Fibroblast of skin of left quadriceps (primary cell): ENCODE results near the gene CDKL5.

ENCODE experiments used
- DNase-seq, 2 experiments: peaks; one replicate each; pipeline ENCODE4 v3.0.0-alpha.2; 2013; ENCODE audit warnings: low read depth in 2 of 2

The CDKL5 gene

DNA sequence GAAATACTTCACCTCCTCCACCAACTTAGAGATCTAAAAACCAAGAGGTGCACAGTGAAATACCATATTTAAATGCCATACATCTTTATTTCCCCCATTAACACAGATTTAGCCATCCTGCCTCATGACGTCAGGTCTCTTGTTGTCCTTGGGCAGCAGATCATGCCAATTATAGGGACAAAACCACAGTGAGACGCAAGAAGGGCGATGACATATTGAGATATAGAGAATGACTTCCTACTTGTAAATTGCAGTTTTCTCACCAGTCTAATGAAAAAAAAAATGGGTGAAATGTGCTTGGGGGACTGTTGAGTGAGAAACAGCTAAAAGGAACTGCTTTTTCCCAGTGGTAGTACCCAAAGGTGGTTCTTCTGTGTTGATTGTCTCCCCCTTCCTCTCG lies 222.2 kb downstream of the CDKL5 start:
- no peak for DNase-seq

DNA sequence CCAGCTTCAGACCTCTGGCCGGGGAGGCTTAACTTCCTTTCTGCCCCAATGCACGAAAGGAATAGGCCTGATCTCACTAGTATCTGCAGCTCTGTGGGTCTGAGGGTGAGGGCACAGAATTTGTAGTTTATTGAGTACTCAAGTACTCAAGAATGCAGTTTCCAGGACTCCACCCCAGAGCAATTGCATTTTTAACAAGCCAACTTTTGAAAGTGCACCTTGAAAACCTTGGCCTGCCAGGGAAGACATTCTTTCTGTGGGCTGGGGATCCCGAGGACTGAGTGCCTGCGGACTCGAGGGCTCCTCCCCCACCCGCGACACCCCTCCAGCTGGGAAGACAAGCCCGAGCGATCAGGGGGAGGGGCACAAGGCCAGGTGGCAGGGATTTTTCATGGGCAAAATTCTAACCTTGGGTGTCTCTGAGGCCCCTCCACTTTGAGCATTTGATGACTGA lies 224.1 kb downstream of the CDKL5 start:
- DNase-seq = no peak

DNA sequence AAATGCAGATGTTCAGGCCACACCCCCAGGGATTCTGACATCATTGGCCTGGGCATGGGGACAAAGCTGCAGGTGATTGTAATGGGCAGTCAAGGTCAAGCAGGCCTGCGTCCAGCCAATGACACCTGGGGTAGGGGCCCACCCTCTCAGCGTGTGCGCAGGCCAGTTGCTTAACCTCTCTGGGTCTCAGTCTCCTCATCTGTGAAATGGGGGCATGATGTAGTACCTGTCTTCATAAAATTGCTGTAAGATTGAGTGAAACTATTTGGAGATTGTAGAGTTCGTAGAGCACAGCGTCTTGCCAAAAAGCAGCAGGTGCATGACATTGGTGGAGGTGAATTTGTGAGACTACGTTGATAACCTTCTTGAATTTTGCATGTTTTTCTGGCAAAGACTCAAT lies 225.3 kb downstream of the CDKL5 start:
- no peak for DNase-seq

GRCh38 chrX:18652636-18653035 lies 227.2 kb downstream of the CDKL5 start:
- no peak for DNase-seq

GRCh38 chrX:18654875-18655836 lies 229.7 kb downstream of the CDKL5 start:
- DNase-seq = no peak

- DNase-seq = no peak
Measured at GRCh38 chrX:18661273-18661672, 235.9 kb downstream of the CDKL5 start.

DNA sequence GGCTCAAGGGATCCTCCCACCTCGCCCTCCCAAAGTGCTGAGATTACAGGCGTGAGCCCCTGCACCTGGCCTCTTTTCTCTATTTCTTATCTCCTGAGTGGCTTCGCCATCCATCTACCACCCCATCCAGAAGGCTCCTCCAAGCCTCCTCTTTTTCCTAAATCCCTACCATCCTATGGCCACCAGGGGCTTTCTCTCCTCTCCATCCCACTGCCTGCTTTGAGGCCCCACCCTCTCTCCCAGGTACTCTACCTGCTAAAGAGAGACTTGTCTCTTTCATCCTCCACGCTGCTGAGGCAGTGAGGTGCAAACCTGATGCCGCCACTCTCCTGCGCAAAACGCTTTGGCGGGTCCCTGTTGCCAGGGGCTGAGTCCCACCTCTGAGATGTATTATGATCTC lies 239.5 kb downstream of the CDKL5 start:
- DNase-seq = no peak

DNA sequence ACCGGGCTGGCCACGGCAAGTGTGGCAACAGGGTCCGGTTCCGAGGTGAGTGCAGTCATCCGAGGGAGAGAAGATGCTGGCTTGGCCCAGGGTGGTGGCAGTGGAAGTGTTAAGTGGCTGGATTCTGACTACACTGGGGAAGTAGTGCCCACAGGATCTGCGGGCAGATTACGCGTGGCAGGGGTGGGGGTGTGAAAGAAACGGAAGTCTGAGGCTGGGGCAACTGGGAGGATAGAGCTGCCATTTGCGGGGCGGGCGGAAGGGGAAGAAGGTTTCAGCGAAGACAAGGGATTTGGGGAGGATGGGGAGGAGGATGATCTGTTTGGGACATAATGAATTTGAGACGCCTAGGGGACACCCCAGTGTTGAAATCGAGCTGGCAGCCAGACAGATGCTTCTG lies 241.2 kb downstream of the CDKL5 start:
- DNase-seq = no peak

- no peak for DNase-seq
Measured at GRCh38 chrX:18668071-18668835, 242.8 kb downstream of the CDKL5 start.

DNA sequence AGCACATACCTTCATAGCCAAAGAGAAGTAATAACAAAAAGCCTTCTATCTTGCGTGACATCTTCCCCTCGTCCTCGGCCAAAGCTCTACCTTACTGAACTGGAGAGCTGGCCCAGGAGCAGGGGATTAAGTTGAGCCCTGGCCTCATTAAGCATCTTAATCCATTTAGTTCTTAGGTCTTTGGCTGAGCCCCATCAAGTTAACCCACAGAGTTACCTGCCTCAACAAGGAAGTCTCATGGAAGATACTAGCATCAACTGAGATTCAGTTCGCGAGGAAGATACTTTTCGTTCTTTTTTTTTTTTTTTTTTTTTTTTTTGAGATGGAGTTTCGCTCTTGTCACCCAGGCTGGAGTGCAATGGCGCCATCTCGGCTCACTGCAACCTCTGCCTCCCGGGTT lies 246.6 kb downstream of the CDKL5 start, which contains the start of gene RS1:
TSS of gene RS1 (minus strand) at position 101 of the 400 bp plus-strand sequence. CDS start at position 61, 40 bp downstream.
- DNase-seq = no peak

- no peak for DNase-seq
Measured at GRCh38 chrX:18674417-18674787, 249.0 kb downstream of the CDKL5 start.

GRCh38 chrX:18674788-18675735 lies 249.7 kb downstream of the CDKL5 start:
- peak; percentile 39 to 40 for DNase-seq

- DNase-seq = no peak
Measured at GRCh38 chrX:18676050-18676449, 250.6 kb downstream of the CDKL5 start.

DNA sequence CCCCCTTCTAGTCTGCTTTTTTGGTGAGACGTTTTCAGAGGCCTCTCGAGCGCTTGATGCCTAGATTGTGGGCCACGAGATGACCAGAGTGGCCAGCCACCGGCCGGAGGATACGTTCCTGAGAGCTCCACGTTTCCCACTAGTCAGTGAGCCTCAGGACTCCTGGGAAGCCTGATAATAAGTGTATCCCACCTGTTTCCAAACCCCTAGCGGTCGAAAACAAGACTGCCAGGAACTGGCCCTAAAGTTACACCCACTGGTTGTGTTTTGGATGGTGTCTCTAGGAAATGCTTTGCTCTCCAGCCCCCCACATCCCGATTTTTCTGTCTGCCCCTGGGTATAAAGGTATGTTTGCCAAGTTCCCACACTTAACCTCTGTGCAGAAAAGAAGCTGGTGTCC lies 251.1 kb downstream of the CDKL5 start:
- DNase-seq = no peak

DNA sequence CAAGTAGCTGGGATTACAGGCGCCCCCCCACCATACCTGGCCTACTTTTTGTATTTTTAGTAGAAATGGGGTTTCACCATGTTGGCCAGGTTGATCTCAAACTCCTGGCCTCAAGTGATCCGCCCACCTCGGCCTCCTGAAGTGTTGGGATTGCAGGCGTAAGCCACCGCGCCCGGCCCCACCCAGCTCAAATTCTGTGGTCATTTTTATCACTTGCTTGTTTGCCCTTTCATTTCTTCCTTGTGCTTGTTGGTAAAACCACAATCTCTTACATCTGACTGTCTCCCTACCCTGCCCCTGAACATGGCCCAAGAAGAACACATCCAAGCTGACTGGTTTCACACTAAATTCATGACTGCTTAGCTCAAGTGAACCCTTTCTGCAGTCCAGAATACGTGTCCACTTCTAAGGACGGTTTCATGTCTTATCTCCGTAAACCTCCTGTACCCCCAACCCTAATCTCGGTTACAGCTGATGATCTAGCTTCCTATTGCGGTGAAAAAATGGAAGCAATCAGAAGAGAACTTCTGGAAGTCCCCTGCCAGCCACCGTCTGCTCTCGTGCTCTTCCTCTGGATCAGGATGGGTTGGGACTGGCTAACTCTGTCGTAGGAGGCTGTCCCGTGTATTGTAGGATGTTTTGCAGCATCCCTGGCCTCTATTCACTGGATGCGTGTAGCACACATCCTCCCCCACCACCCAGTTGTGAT lies 251.9 kb downstream of the CDKL5 start:
- no peak for DNase-seq

DNA sequence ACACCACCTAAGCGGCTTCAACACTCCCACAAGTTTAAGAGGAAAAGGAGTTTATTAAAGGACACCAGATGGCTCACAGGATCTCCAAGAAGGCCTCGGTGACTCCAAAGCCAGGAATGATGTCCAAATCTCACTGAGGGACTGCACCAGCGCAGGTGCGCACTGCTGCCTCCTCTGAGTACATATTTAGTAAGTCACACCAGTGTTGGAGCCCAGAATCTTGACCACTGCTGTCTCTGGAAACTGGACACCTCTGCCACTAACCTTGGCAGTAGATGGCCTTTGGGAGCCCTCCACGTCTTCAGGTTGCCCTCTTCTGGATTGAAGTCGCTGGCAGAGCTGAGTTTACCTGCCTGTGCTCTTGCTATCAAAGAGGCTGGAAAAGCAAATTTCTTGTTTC lies 256.6 kb downstream of the CDKL5 start:
- no peak for DNase-seq

- no peak for DNase-seq
Measured at GRCh38 chrX:18682979-18683387, 257.6 kb downstream of the CDKL5 start.

- no peak for DNase-seq
Measured at GRCh38 chrX:18687856-18688495, 262.6 kb downstream of the CDKL5 start.

DNA sequence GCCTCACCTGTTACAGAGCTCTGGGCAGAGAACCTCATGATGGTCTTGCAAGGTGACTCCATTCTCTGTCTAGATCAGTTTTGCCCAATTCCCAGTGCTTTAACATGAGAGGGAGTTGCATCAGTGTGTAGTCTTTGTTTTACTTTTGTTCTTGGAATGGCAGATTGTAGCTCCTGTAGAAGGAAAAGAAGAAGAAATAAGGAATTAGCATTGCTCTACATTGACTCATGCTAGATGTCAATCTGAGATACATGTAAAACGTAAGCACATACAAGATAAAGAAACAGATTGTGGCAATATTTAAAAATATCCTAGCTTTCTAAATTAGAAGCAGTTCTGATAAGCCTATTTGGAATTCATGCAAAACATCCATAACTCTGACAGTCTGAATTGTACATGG lies 266.0 kb downstream of the CDKL5 start:
- no peak for DNase-seq

DNA sequence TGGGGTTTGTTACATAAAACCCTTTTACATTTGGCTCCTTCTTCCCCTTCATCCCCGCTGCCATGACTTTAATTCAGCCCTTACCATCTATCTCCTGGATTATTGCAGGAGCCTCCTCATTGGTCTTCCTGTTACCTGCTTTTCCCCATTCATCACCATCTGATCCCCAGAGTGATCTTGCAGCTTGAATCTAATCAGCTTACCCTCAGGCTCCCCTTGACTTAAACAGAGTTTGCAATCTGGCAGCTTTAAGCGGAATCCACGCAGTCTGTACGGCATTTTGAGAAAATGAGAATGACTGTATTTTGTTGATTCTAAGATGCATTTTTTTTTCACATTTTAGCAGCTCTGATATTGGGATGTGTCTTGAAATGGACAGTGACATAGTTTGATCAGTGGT lies 267.1 kb downstream of the CDKL5 start:
- DNase-seq = no peak
